OCI-LY7 (cell line): ENCODE measurements around the gene PPP6C.
A peak's percentile ranks its signal among the peaks of the same experiment; 100 is the strongest.

Experiments
- EZH2phosphoT487 ChIP-seq: fragments of 200-600 bp; sonication (generic); IDR thresholded peaks from 2 replicates; pipeline ENCODE4 v1.6.1; 2018; ENCODE audit warnings: low read depth, borderline replicate concordance, mild to moderate bottlenecking, mixed run types, antibody characterized with exemption, low read length, moderate library complexity, mixed read lengths
- TF ChIP-seq, protein P1 (sequence below): fragments of 200-600 bp; sonication (generic); conservative IDR thresholded peaks from 2 replicates; pipeline ENCODE4 v1.5.1; 2014; ENCODE audit warnings: mild to moderate bottlenecking, antibody characterized with exemption, low read length, moderate library complexity, mixed read lengths

DNA sequence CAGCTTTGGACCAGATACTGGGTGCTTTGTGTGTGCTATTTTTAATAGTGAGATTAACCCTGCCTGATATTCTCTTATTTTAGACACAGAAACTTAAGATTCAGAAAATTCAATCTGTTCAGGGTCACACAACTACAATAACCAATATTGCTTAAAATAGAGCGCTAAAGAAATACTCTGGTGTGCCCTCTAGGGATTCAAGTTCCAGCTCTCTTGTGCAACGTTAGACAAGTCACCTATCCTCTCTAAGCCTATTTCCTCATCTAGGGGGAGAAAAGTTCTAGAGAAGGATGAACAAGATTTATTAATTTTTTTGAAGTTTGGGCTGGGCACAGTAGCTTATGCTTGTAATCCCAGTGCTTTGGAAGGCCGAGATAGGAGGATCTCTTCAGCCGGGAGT, 44.2 kb downstream of the PPP6C start:
- TF ChIP-seq, protein P1, sequence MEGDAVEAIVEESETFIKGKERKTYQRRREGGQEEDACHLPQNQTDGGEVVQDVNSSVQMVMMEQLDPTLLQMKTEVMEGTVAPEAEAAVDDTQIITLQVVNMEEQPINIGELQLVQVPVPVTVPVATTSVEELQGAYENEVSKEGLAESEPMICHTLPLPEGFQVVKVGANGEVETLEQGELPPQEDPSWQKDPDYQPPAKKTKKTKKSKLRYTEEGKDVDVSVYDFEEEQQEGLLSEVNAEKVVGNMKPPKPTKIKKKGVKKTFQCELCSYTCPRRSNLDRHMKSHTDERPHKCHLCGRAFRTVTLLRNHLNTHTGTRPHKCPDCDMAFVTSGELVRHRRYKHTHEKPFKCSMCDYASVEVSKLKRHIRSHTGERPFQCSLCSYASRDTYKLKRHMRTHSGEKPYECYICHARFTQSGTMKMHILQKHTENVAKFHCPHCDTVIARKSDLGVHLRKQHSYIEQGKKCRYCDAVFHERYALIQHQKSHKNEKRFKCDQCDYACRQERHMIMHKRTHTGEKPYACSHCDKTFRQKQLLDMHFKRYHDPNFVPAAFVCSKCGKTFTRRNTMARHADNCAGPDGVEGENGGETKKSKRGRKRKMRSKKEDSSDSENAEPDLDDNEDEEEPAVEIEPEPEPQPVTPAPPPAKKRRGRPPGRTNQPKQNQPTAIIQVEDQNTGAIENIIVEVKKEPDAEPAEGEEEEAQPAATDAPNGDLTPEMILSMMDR, result peak; percentile 33; the same call in 1 of the 2 replicates
- no peak for TF ChIP-seq EZH2phosphoT487
